Endodermal cell (in vitro differentiated cells): Measurements from ENCODE around the gene MCU. TPM values are rescaled to one million over a fixed set of nuclear protein-coding genes. Genes with fewer than 3 reads are reported as not detected.
A peak's percentile ranks its signal among the peaks of the same experiment; 100 is the strongest.

Experiments
- DNase-seq: peaks from one replicate; pipeline ENCODE4 v3.0.0-alpha.2; 2017
- H3K27ac ChIP-seq: 2 replicates; pipeline ENCODE4 v1.5.1; 2013; ENCODE audit warnings: mild to moderate bottlenecking, low read depth, low read length, moderate library complexity
- H3K27me3 ChIP-seq: 2 replicates; pipeline ENCODE4 v1.6.1; 2013; ENCODE audit warnings: mild to moderate bottlenecking, low read length, moderate library complexity; ENCODE audit not compliant: insufficient read depth, control insufficient read depth, poor library complexity, severe bottlenecking
- H3K36me3 ChIP-seq: 2 replicates; pipeline ENCODE4 v1.7.0; 2013; ENCODE audit warnings: mild to moderate bottlenecking, low read length, moderate library complexity; ENCODE audit not compliant: control insufficient read depth, insufficient read depth
- H3K4me1 ChIP-seq: one replicate; pipeline ENCODE4 v1.7.0; 2013; ENCODE audit warnings: low read length; ENCODE audit not compliant: control insufficient read depth, insufficient read depth
- H3K4me3 ChIP-seq: 2 replicates; pipeline ENCODE4 v1.5.1; 2013; ENCODE audit warnings: mild to moderate bottlenecking, low read length, moderate library complexity
- H3K9ac ChIP-seq: 2 replicates; pipeline ENCODE4 v1.6.1; 2013; ENCODE audit warnings: mild to moderate bottlenecking, low read length, moderate library complexity; ENCODE audit not compliant: poor library complexity, severe bottlenecking; ENCODE audit errors: extremely low read depth
- H3K9me3 ChIP-seq: 2 replicates; pipeline ENCODE4 v1.6.1; 2013; ENCODE audit warnings: mild to moderate bottlenecking, low read length, moderate library complexity; ENCODE audit not compliant: control insufficient read depth
- H3K27ac Mint-ChIP-seq: 2 replicates; pipeline ENCODE4 v1.8.0; 2020; ENCODE audit warnings: mixed read lengths
- H3K27me3 Mint-ChIP-seq: 2 replicates; pipeline ENCODE4 v1.8.0; 2021; ENCODE audit warnings: mild to moderate bottlenecking, mixed read lengths; ENCODE audit not compliant: insufficient read depth
- H3K36me3 Mint-ChIP-seq: 2 replicates; pipeline ENCODE4 v1.8.0; 2020; ENCODE audit warnings: low read depth, mixed read lengths
- H3K4me1 Mint-ChIP-seq: 2 replicates; pipeline ENCODE4 v1.8.0; 2020; ENCODE audit warnings: mixed read lengths
- H3K4me3 Mint-ChIP-seq: 2 replicates; pipeline ENCODE4 v1.8.0; 2020; ENCODE audit warnings: mild to moderate bottlenecking, moderate library complexity, mixed read lengths
- H3K9me3 Mint-ChIP-seq: 2 replicates; pipeline ENCODE4 v1.8.0; 2020; ENCODE audit warnings: mild to moderate bottlenecking, mixed read lengths
- WGBS, 2 experiments: methylation state at CpG; one replicate each; pipeline versions ENCODE4 v1.1.5 to v1.1.7; 2013; ENCODE audit warnings: missing lambda C conversion rate in 2 of 2, mixed read lengths in 1 of 2; ENCODE audit not compliant: insufficient coverage in 1 of 2, insufficient read length in 1 of 2; 5-methylcytosine and 5-hydroxymethylcytosine counted together
- total RNA-seq, 2 donors: library from RNA; stranded (reverse); fragmentation: NEBNext Ultra II Directional in 1 of 2; extraction: Animal tissue kit (Norgen Biotek cat#: 25700) in 1 of 2; gene quantifications; 2 replicates in 1 of 2; 3 replicates in 1 of 2; pipeline ENCODE4 v1.2.1, GENCODE V29; 2021
- TF ChIP-seq, protein P1 (sequence below): fragments of 200-600 bp; sonication (generic); conservative IDR thresholded peaks from 2 replicates; pipeline ENCODE4 v1.5.0; 2021; ENCODE audit warnings: antibody characterized with exemption, mild to moderate bottlenecking

MCU gene
- total RNA-seq, 2 donors from 2014 or later: 46.1 to 48.5 TPM

DNA sequence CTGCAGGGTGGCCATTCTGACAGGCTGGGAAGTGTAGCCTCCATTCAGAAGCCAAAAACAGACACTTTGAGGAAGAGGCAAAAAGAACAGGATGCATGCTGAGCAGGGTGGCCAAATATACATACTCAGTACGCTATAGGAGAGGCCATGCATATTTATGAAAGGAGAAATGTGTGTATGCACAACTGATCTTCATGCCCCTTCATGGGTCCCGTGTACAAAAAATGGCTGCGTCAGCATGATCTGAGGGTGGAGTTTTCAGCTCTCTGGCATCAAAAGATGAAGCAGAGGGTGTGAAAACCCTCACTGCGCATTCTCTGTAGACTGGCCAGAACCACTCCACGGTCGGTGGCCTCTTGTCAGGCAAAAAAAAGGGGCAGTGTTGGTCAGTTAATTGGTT, 166.1 kb downstream of the MCU start:
- Mint-ChIP-seq H3K27ac (no peak overlapping the region), H3K27me3 (no peaks in the 10 kb centered on the region), H3K4me1 (no peaks in the 10 kb centered on the region), H3K4me3 (no peak overlapping the region), H3K36me3 (peaks cover 27% of the 10 kb centered on the region), H3K9me3 (peaks cover 5% of the 10 kb centered on the region)
- H3K4me3 ChIP-seq: no peak overlapping the region
- peaks cover 28% of the 10 kb centered on the region for H3K36me3 ChIP-seq
- no peaks in the 10 kb centered on the region for H3K27me3 ChIP-seq
- H3K4me1 ChIP-seq: no peaks in the 10 kb centered on the region
- H3K9ac ChIP-seq: no peak overlapping the region
- no peak for DNase-seq
- TF ChIP-seq, protein P1, sequence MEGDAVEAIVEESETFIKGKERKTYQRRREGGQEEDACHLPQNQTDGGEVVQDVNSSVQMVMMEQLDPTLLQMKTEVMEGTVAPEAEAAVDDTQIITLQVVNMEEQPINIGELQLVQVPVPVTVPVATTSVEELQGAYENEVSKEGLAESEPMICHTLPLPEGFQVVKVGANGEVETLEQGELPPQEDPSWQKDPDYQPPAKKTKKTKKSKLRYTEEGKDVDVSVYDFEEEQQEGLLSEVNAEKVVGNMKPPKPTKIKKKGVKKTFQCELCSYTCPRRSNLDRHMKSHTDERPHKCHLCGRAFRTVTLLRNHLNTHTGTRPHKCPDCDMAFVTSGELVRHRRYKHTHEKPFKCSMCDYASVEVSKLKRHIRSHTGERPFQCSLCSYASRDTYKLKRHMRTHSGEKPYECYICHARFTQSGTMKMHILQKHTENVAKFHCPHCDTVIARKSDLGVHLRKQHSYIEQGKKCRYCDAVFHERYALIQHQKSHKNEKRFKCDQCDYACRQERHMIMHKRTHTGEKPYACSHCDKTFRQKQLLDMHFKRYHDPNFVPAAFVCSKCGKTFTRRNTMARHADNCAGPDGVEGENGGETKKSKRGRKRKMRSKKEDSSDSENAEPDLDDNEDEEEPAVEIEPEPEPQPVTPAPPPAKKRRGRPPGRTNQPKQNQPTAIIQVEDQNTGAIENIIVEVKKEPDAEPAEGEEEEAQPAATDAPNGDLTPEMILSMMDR: no peak
- H3K27ac ChIP-seq: no peak overlapping the region
- peaks cover 4% of the 10 kb centered on the region for H3K9me3 ChIP-seq
- WGBS, 2 experiments: 92 to 95% methylated on average over 6 of the region's 6 CpGs

DNA sequence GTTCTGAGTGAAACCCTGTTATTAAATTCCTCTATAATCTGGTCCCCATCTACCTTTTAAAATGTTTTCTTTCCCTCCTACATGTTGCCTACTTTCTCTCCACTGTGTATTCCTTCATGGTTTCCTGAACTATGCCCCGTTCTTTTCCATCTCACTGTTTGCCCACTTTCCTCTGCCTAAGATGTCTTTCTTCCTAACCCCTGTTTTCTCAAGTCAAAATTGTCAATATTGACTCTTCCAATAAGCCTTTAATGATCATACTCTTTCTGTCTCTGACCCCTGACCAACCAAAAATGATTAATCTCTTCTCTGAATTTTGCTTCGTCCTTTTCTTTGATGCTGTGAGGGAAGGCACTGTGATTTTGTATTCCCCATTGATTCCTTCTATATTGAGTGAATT, 171.0 kb downstream of the MCU start:
- no peaks in the 10 kb centered on the region for H3K9me3 ChIP-seq
- no peaks in the 10 kb centered on the region for H3K4me1 ChIP-seq
- H3K36me3 Mint-ChIP-seq: peaks cover 45% of the 10 kb centered on the region
- no peaks in the 10 kb centered on the region for H3K4me1 Mint-ChIP-seq
- H3K4me3 ChIP-seq: no peak overlapping the region
- 91 to 97% methylated on average over 1 to 2 of the region's 2 CpGs for WGBS, 2 experiments
- no peaks in the 10 kb centered on the region for H3K27me3 Mint-ChIP-seq
- DNase-seq: no peak
- H3K27ac ChIP-seq: no peak overlapping the region
- TF ChIP-seq, protein P1: no peak
- no peaks in the 10 kb centered on the region for H3K27me3 ChIP-seq
- H3K4me3 Mint-ChIP-seq: no peak overlapping the region
- H3K27ac Mint-ChIP-seq: no peak overlapping the region
- H3K9ac ChIP-seq: no peak overlapping the region
- H3K36me3 ChIP-seq: peaks cover 37% of the 10 kb centered on the region
- no peaks in the 10 kb centered on the region for H3K9me3 Mint-ChIP-seq

DNA sequence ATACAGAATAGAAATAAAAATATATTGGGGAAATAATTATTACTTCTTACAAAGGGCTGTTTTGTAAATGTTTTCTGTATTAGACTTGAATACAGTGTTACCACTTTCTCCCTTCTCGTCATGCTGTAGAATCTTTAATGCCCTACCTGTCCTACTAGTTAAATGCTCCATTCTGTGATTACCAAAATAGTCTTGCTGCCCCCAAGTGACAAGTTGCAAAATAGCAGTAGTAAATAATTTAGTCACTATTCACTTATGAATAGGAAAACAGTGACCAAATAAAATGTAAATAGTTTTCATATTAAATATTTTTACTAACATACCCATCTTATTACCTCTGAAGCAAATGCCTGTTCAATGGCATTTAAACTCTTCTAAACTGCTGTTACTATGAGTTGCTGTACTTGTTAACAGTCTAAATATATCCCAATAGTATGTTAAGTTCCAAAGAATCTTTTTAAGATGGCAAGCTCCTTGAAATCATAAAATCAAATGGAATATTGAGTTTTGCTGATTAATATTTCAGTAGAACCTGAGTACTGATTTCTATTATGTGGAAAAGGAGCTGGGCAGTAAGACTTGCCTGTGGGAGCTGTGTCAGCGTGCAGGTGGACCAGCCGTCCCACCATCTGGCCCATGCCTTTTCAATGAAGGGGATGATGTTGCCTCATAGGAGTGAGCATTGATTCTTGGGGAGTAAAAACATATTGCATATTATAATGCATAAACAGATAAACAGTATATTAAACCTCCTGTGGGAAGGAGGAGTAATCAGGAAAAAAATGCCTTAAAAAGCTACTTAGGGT, 183.5 kb downstream of the MCU start:
- Histone ChIP-seq H3K9me3 (peaks cover 23% of the 10 kb centered on the region), H3K27ac (no peak overlapping the region), H3K9ac (no peak overlapping the region), H3K4me1 (no peaks in the 10 kb centered on the region), H3K36me3 (peaks cover 39% of the 10 kb centered on the region), H3K4me3 (no peak overlapping the region), H3K27me3 (no peaks in the 10 kb centered on the region)
- TF ChIP-seq, protein P1: peak; percentile 77
- 93% methylated on average over 3 of the region's 3 CpGs; no CpG with 5 or more reads in 1 of the 2 experiments for WGBS, 2 experiments
- peaks cover 13% of the 10 kb centered on the region for H3K9me3 Mint-ChIP-seq
- H3K4me3 Mint-ChIP-seq: no peak overlapping the region
- no peak overlapping the region for H3K27ac Mint-ChIP-seq
- no peak for DNase-seq
- H3K4me1 Mint-ChIP-seq: no peaks in the 10 kb centered on the region
- peaks cover 54% of the 10 kb centered on the region for H3K36me3 Mint-ChIP-seq
- no peaks in the 10 kb centered on the region for H3K27me3 Mint-ChIP-seq
